OCI-LY3 (cell line): ENCODE results near the gene DIO3.

Experiments used
- H2AFZ ChIP-seq: fragments of 200-600, 300-600 bp; shearing (Covaris generic); 2 replicates; pipeline ENCODE4 v1.6.0; 2014; ENCODE audit warnings: antibody characterized with exemption, low read depth, low read length
- H3K27ac ChIP-seq: fragments of 200-600, 300-600 bp; sonication (generic); 2 replicates; pipeline ENCODE4 v1.5.1; 2014; ENCODE audit warnings: mild to moderate bottlenecking, low read length, moderate library complexity, mixed read lengths
- H3K27me3 ChIP-seq: fragments of 200-600, 300-600 bp; sonication (generic); 2 replicates; pipeline ENCODE4 v1.6.1; 2014; ENCODE audit warnings: low read depth, low read length, mixed read lengths
- H3K36me3 ChIP-seq: fragments of 200-600, 300-600 bp; sonication (generic); replicated peaks from 2 replicates; pipeline ENCODE3; 2014; ENCODE audit warnings: low read depth, low read length, mixed read lengths
- H3K4me1 ChIP-seq: fragments of 300-600, 200-600 bp; sonication (generic); 2 replicates; pipeline ENCODE4 v1.6.1; 2014; ENCODE audit warnings: low read length, mixed read lengths
- H3K4me2 ChIP-seq: fragments of 200-600, 300-600 bp; sonication (generic); 2 replicates; pipeline ENCODE4 v1.6.1; 2014; ENCODE audit warnings: low read length, mixed read lengths
- H3K4me3 ChIP-seq: fragments of 300-600, 200-600 bp; sonication (generic); 2 replicates; pipeline ENCODE4 v1.5.1; 2014; ENCODE audit warnings: antibody characterized with exemption, mild to moderate bottlenecking, low read length, moderate library complexity
- H3K79me2 ChIP-seq: fragments of 300-600, 200-600 bp; shearing (Covaris generic); 2 replicates; pipeline ENCODE4 v1.6.1; 2014; ENCODE audit warnings: mild to moderate bottlenecking, low read length, mixed read lengths
- H3K9ac ChIP-seq: fragments of 300-600, 200-600 bp; shearing (Covaris generic); 2 replicates; pipeline ENCODE4 v1.6.0; 2014; ENCODE audit warnings: mild to moderate bottlenecking, low read length, moderate library complexity
- H3K9me3 ChIP-seq: fragments of 200-600, 300-600 bp; shearing (Covaris generic); 2 replicates; pipeline ENCODE4 v1.6.1; 2014; ENCODE audit warnings: low read length, mixed read lengths; ENCODE audit not compliant: insufficient read depth
- H4K20me1 ChIP-seq: fragments of 200-600, 300-600 bp; sonication (generic); 2 replicates; pipeline ENCODE4 v1.6.1; 2016; ENCODE audit warnings: low read length, mixed read lengths; ENCODE audit not compliant: insufficient read depth
- CTCF ChIP-seq: fragments of 200-600, 300-600 bp; sonication (generic); IDR thresholded peaks from 2 replicates; pipeline ENCODE4 v1.5.1; 2014; ENCODE audit warnings: antibody characterized with exemption, low read length, low read depth
- EZH2phosphoT487 ChIP-seq: fragments of 200-600 bp; shearing (Covaris generic); IDR thresholded peaks from 2 replicates; pipeline ENCODE4 v1.6.1; 2018; ENCODE audit warnings: antibody characterized with exemption, mixed run types, low read depth

The DIO3 gene

GRCh38 chr14:101591121-101591520 is 29.8 kb downstream of the DIO3 start:
- no peak overlapping the region for H2AFZ ChIP-seq
- H3K27ac ChIP-seq: no peak overlapping the region
- H3K4me1 ChIP-seq: no peaks in the 10 kb centered on the region
- H3K36me3 ChIP-seq: no peaks in the 10 kb centered on the region
- H3K27me3 ChIP-seq: no peaks in the 10 kb centered on the region
- H3K4me3 ChIP-seq: no peak overlapping the region
- no peak overlapping the region for H3K4me2 ChIP-seq
- H3K9me3 ChIP-seq: no peaks in the 10 kb centered on the region
- no peaks in the 10 kb centered on the region for H3K79me2 ChIP-seq
- H3K9ac ChIP-seq: no peak overlapping the region
- TF ChIP-seq CTCF (no peak), EZH2phosphoT487 (no peak)
- no peaks in the 10 kb centered on the region for H4K20me1 ChIP-seq

- no peak overlapping the region for H3K27ac ChIP-seq
- H2AFZ ChIP-seq: no peak overlapping the region
- no peaks in the 10 kb centered on the region for H4K20me1 ChIP-seq
- H3K36me3 ChIP-seq: no peaks in the 10 kb centered on the region
- no peaks in the 10 kb centered on the region for H3K79me2 ChIP-seq
- peaks cover 3% of the 10 kb centered on the region; the same call in 1 of the 2 replicates for H3K4me1 ChIP-seq
- no peak overlapping the region for H3K4me3 ChIP-seq
- TF ChIP-seq CTCF: no peak
- TF ChIP-seq EZH2phosphoT487: no peak
- no peak overlapping the region for H3K4me2 ChIP-seq
- no peaks in the 10 kb centered on the region for H3K27me3 ChIP-seq
- H3K9me3 ChIP-seq: no peaks in the 10 kb centered on the region
- H3K9ac ChIP-seq: no peak overlapping the region
Measured at GRCh38 chr14:101591582-101591981, 30.3 kb downstream of the DIO3 start.

- no peak overlapping the region for H3K4me2 ChIP-seq
- no peak overlapping the region for H3K27ac ChIP-seq
- H4K20me1 ChIP-seq: no peaks in the 10 kb centered on the region
- no peaks in the 10 kb centered on the region for H3K27me3 ChIP-seq
- H3K36me3 ChIP-seq: no peaks in the 10 kb centered on the region
- no peak for TF ChIP-seq CTCF
- TF ChIP-seq EZH2phosphoT487: no peak
- no peak overlapping the region for H2AFZ ChIP-seq
- H3K4me1 ChIP-seq: peaks cover 4% of the 10 kb centered on the region; the same call in 1 of the 2 replicates
- no peak overlapping the region for H3K4me3 ChIP-seq
- no peaks in the 10 kb centered on the region for H3K79me2 ChIP-seq
- H3K9me3 ChIP-seq: no peaks in the 10 kb centered on the region
- no peak overlapping the region for H3K9ac ChIP-seq
Measured at GRCh38 chr14:101593411-101594238, 32.3 kb downstream of the DIO3 start.

DNA sequence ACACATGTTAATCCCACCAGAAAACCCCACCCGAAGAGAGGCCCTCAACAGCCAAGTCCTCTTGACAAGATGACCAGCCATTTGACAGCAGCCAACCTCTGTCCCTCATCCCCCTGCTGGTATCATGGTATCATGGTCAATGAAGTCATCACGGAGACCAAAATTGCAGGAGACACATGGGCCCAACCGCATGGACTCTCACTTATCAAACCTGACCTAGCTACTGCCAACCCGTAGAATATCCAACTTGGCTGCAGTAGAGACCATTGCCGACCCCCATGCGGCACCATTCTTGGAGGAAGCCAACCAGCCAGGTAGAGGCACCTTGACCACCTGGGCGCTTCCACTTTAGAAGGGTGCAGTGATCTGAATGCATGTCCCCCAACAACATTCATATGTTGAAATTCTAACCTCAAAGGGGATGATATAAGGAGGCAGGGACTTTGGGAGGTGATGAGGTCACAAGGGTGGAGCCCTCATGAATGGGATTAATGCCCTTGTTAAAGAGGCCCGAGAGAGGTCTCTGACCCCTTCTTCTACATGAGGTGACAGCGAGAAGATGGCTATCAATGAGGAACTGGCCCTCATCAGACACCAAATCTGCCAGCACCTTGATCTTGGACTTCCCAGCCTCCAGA is 33.3 kb downstream of the DIO3 start:
- no peaks in the 10 kb centered on the region for H3K27me3 ChIP-seq
- H3K9ac ChIP-seq: no peak overlapping the region
- no peak overlapping the region for H3K27ac ChIP-seq
- H3K79me2 ChIP-seq: no peaks in the 10 kb centered on the region
- H3K4me3 ChIP-seq: no peak overlapping the region
- no peaks in the 10 kb centered on the region for H3K9me3 ChIP-seq
- no peak overlapping the region for H2AFZ ChIP-seq
- H3K4me1 ChIP-seq: peaks cover 4% of the 10 kb centered on the region; the same call in 1 of the 2 replicates
- no peak overlapping the region for H3K4me2 ChIP-seq
- TF ChIP-seq CTCF (no peak), EZH2phosphoT487 (no peak)
- no peaks in the 10 kb centered on the region for H3K36me3 ChIP-seq
- H4K20me1 ChIP-seq: no peaks in the 10 kb centered on the region
